HG02763 (cell line): ENCODE results near the gene COL13A1.

Source experiments
- ATAC-seq: cut with Tn5 transposase; IDR thresholded peaks from one replicate; pipeline ENCODE4 v1.9.1; 2021; ENCODE audit warnings: mild to moderate bottlenecking, moderate library complexity; ENCODE audit not compliant: unreplicated experiment

COL13A1 gene

DNA sequence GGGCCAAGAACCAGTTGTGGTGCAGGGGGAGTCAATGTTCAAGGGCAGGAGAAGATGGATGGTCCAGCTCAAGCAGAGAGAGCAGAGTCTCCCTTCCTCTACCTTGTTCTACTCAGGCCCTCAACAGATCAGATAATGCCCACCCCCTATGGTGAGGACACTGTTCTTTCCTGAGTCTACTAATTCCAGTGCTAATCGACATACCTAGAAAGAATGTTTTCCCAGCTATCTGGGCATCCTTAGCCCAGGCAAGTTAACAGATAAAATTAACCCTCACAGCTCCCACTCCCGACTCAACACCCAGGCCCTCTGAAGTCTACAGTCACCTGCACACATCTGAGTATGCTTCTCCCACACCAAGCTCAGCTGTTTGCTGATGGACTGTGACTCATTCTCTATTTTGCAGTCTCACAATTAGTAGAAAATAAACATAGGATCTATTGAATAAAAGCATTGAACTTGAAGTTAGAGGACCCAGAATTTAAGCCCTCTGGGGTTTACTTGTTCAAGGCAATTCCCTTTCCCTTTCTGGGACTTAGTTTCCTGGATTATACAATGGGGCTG lies 17.1 kb downstream of the COL13A1 start:
- no peak for ATAC-seq

DNA sequence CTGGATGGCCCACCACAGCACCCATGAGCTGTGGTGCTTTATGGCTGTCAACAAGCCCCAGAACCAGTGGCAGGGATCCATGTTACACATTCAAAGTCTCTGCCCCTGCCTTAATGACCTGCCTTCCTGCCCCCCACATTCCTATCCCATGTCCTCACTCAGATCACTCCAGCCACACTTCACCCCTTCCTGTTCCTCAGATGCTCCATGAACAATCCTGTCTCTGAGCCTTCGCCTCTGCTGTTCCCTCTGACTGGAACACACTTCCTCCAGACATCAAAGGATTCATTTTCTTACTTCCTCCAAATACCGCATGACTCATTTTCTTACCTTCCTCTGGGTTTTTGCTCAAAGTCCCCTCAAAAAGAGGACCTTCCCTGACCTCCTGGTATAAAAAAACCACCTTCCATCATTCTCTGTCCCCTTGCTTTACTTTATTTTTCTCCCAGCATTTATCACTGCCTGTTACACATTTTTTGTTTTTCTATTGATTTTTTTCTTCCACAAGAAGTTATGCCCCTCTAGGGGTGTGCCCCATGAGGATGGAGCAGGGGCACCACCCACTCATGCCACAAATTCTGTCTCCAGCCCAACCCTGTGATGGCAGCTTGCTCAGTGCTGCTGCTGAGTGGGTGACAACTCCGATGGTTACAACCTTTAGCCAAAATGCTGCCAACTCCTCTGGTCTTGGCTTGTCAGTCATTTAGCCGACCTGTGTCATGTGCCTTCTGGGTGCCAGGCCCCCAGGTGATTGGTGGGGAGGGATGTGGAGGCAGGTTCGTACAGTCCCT lies 18.2 kb downstream of the COL13A1 start:
- ATAC-seq = no peak

DNA sequence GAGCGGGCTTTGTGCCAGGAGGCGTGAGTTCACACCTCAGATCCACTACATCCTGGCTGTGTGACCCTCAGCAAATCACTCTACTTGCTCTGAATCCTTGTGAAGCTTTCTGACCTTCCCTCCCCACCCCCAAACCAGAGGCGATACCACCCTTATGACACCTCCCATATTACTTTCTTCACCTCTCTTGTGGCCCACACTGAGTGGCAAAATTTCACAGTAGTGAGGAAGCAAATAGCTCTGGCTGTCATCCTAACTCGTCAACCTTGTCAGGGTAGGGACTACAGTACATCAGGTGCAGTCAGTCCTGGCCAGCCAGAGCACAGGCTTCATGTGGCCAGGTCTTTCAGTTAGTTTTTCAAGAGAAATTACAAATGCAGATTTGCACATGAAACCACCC lies 19.1 kb downstream of the COL13A1 start:
- ATAC-seq = no peak

DNA sequence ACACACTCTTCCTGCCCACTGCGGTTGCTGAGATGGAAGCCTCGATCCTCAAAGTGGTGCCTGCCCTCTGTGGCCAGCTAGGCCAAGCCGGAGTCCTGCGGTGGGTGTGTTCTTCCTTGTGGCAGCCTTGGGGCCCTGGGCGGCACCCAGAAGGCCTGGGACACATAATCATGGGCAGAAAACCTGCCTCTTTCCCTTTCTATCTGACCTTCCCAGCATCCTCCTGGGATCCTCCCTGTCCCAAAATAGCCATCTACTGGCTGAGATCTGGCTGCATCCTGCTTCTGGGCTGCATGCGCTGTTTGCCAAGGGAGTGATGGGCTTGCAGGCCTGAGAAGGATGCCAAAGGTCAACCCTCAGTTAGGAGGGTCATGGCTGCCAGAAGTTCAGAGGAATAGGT lies 23.9 kb downstream of the COL13A1 start:
- no peak for ATAC-seq

DNA sequence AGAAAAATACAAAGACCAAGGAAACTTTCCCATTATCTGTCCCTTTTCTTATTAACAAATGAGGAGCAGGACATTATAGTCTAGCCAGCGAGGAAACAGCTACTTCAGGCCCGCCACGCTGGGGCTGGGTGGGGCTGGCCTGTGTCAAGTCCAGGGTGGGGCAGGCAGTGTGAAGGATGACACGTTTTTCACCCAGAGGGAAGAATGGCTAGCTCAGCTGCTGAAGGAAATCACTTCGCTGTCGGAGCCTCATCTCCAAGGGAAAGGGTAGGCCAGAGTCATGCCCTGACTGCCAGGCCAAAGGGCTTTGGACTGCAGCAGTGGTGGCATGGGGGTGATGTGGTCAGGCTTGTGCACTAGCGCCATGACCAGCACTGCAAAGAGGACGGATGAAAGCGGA lies 24.4 kb downstream of the COL13A1 start:
- ATAC-seq = no peak

DNA sequence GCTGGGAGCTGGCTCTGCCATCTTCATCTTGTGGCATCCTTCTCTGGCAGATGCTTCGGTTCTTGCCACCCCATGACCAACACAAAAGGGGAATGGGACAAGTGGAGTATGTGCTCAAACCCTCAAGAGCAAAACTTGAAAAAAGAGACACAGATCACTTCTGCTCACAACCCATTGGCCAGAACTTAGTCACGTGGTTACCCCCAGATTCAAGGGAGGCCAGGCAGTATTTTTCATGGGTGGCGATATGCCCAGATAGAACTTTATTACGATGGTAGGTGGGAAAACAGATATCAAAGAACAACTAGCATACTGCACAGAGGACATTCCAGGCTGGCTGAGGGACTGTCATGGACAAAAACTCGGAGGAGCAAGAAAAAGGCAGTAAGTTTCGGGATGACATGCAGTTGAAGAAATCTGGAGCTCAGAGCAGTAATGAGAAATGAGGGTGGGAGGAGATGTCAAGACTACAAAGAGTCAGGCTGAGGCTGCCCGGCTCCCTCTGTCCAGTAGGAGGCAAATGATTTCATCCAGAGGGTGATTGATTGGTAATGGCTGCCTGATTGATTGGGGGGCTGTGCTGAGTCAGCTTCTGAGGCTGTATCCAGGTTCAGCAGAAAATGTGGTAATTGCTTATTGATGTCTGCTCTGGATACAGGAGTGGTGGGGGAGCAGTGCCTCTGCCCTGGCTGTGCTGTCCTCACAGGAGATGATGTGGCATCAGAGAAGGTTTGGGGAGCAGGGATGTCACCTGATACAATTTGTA lies 25.3 kb downstream of the COL13A1 start:
- ATAC-seq = no peak

DNA sequence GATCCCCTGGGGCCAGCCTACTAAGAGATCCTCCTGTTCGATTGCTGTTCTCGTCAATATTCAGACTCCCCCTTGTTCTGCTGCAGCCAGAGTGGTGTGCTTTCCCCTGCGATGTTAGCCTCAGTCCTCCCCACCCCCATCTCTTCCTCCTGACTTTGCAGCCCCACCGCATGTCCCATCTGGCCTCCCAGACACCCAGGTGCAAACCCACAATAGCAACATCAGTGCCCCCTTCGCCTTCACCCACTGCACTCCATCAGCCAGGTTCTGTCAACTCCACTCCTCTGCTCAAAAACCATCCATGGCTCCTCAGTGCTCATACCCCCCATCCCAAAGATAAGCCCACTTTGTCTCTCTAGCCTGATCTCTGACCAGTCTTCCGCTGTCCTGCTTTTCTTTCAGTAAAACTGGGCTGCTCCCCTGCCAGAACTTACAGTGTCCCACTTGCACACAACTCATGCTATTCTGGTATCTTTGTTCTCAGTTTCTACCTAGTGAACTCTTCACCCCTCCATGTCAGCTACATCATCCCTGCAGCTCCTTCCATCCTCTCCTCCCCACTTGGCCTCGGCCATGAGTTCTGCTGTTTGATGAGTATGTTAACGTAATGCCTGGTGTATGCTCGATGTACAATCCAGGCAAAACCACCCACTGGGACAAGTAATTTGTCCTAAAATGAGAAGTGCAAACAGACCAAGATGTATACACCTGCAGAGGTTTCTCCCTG lies 26.6 kb downstream of the COL13A1 start:
- ATAC-seq = no peak

DNA sequence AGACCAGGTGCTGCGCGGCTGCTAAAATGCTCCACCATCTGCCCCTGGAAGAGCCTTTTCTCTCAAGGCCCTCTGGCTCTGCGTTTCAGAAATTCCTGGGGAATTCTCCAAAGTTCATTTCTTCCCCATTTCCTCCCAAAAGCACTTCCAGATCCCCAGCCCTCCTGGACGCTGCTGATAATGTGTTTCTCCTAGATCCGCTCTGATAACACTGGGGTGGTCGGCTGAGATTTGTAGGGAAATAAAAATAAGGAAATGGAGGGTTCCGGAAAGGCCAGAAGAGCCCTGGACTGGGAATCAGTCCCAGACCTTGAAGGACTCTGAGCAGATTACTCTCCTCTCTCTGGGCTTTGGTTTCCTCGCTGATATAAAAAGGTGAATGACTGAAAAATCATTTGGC lies 28.1 kb downstream of the COL13A1 start:
- no peak for ATAC-seq

DNA sequence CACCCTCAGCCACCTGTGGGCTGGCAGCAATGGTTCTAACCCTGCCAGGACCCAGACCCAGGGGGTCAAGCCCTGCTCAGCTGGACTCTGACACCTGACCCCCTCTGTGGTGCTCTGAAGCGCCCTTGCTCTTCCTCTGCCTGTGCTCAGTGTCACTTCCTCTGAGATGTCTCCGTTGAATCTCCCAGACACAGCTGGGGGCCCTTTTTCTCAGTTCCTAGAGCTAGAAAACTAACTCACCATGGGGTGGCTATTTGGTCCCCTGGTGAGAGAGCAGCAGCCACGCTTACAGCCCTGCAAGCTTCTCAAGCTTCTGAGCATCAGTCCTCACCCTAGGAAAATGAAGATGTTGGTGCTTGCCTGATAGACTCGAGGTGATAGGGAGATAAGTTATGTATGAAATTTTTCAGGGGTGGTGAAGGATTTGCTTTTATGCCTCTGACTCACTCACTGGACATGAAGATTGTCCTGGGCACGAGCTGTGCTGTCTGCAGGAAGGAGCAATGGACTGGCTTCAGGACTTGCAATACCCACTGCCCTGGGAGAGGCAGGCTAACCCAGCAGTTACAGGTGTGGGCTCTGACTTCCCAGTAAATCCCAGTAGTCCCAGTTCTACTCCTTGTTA lies 29.6 kb downstream of the COL13A1 start:
- no peak for ATAC-seq

DNA sequence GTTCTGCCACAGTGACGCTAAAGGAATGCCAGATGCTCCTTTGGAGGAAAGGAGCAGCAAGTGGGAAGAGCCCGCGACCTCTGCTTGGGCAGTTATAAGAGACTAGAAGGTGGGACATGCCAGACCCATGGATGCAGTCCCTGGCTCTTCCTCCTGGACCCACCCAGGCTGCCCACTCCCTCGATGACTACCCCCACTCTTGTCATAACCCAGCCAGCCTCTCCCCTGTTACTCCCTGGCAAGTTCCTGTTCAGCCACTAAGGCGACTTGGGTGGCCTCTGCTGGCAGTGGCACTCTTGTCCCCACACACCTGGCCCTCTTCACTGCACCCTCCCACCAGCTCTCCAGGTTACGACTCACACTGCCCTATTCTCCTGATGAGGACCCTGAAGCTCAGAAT lies 33.5 kb downstream of the COL13A1 start:
- no peak for ATAC-seq

DNA sequence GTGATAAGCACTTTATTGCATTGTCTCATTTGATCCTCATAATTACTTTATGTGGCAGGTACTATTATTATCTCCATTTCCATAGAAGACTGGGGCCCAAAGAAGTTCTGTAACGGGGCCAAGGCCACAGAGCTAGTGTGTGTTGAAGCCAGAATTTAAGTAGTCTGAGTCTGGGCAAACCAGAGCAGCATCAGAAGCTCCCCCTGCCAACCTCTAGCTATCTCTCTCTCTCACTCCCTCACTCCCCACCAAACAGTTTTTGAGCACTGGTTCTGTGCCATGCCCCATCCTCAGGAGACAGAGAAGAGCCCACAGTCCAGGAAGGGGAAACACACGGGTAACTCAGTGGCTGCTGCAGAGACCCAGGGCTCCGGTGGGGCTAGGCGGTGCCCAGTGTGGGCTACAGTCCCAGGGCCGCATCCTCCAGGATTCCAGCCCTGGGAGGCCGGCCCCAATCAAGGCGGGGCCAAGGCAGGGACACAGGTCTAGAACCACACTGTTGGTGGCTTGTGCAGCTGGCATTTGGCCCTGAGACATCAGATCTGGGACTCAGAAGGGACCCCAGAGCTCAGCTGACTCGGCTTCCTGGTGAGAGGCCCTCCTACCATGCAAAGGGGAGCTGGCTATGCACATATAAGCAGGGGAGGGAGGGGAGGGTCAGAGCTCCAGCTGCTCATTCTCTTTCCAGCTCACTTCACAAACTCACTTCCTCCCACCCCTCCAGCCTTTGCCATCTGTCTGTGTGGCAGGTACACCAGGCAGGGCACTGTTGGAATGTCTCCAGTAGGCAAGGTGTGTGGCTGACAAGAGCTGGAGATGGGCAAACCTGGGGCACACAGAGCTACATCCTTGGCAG lies 34.4 kb downstream of the COL13A1 start:
- ATAC-seq = no peak

DNA sequence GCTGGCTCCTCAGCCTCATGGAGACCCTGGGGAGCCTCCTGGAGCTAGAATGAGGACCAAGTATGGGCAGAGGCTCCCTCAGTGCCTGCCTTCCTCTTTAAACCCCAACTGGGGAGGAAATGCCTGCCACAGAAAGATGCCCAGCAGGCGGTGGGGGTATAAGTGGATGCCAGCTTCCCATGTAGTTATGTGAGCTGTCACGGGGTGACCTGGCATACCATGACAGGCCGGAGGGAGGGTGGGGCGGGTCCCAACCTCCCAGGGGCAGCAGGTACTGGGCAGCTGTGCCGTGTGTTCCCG lies 35.0 kb downstream of the COL13A1 start:
- no peak for ATAC-seq

DNA sequence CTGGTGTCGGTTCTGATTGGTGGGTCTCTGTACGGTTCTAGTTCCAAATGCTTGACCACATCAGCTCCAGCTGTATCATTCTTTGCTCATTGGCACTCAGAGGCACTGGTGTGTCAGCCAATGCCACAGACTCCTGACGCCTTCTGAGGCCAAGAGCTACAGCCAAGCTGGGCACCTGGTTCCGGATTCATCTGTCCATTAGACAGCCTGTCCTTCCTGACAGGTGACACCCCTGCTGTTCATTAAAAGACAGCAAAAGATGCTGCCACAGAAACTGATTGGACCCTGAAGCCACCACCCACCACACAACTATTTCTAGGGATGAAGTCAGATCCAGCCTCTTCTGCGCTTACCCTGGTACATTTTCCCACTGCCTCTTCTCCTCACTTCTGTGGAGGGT lies 35.6 kb downstream of the COL13A1 start:
- no peak for ATAC-seq

DNA sequence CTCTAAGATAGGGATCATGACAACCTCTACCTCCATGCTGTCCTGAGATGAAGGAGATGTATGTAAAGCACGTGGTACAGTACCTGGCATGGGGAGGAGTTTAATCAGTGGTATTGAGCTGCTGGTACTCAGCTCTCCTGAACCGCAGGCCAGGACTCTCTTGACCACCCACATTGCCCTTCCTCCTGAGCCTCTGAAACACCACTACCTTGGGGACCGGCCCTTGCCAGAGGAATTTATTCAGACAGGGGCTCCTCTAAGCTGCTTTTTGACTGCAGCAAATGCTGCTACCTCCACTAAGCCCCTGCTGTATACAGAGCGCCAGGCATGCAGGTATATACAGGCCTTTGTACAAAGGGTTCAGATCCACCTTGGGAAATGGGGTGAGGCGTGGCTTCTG lies 36.7 kb downstream of the COL13A1 start:
- no peak for ATAC-seq

DNA sequence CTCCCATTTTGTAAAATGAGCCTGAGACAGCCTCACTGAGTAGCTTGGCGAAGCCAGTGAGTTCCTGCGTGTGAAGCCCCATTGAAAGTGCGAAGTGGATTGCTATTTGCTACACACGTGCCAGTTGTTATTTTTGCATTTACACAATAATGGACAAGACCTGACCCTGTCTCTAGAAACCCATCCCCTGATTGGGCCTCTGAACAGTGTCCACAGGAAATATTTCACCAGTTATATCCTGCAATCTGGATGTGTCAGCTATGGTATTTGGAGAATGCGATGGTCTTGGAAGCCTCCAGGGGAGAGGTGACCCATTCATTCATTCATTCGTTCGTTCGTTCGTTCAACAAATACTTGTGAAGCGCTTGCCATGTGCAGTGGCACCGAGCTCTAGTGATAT lies 37.1 kb downstream of the COL13A1 start:
- ATAC-seq = no peak

DNA sequence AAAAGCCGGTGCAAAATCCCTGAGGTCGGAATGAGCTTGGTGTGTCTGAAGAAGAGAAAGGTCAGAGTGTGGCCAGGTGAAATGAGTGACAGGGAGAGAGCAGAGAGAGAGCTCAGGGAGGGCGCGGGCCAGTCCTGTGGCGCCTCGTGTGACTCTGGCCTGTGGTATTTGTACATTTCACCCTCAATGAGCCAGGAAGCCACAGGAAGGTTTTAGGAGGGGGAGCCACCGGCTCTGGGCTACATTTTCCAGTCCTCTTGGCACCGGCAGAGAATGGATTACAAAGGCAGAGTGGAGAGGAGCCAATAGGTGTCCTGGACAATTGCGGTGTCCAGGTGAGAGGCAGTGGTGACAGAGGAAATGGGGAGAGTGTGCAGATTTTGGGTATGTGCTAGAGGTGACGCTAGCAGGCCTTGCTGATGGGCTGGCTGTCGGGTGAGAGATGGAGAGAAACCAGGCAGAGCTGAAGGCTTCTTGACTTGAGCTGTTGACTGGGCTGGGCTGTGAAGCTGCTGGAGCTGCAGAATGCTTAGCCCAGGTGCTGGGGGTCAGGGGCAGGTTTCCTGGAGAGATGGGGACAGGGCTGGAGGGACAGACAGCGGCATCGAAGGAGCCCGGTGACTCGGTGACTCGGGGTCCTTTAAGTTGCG lies 38.1 kb downstream of the COL13A1 start:
- no peak for ATAC-seq

DNA sequence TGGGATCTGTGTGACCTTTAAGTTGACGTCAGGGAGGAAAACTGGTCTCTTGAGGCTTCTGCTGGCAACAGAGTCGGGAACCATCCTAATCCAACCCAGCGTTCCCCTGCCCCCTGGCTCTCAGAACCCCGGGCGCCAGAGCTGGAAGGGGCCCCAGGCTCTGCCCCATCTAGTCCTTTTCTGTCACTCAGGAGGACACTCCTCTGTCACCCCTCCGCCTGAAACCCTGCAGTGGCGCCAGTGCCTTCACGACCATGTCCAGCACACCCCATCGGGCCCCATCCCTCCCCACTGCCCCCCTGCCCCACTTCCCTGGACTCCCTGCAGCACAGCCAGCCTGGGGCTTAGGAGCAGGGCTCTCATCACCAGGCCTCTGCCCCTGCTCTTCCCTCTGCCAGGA lies 39.1 kb downstream of the COL13A1 start:
- ATAC-seq = no peak

DNA sequence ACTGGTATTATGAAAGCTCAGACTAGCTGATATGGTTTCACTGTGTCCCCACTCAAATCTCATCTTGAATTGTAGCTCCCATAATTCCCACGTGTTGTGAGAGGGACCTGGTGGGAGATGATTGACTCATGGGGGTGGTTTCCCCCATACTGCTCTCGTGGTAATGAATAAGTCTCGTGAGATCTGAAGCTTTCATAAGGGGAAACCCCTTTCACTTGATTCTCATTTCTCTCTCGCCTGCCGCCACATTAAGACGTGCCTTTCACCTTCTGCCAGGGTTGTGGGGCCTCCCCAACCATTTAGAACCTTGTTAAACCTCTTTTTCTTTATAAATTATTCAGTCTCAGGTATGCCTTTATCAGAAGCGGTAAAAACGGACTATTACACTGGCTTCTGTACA lies 40.3 kb downstream of the COL13A1 start:
- no peak for ATAC-seq

DNA sequence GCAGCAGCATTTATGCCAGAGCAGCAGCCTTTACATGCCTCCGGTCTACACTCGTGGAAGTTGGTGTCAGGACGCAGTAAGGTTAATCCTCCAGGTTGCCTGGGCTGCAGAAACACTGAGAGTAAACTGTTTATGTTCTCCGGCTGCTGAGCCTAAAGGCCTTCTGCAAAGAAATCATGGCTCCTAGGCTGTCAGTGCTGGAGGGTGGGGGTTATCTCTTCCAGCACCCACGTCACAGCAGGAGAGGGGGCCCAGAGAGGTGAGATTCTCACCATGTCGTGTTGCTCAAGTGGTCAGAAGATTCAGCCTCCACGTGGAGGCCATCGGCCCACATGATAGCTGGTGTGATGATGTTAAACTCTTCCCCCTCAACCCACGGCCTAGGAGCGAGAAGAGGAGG lies 41.2 kb downstream of the COL13A1 start:
- ATAC-seq = no peak

DNA sequence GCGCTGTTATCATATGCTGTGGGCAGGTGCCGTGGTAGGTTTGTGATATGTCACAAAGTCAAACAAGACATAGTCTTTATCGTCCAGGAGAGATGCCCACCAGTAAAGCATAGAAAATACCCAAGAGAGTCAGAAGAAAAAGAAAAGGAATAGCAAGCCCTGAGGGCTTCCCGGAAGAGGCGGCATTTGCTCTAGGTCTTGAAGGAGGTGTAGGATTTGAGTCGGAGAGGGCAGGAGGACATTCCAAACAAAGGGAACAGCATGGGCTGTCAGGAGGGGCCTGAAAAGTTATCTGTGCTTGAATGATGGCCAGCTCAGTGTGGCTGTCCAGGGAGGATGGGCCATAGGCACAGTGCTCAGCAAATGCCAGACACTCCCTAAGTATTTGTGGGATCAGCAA lies 42.2 kb downstream of the COL13A1 start:
- no peak for ATAC-seq
